A549 (cell line): ENCODE data around the gene HSD17B13. TPM values are rescaled to one million over a fixed set of nuclear protein-coding genes. Genes with fewer than 3 reads are reported as not detected.

ENCODE experiments used
- ATAC-seq, 2 experiments: fragments of 200-7000 bp in 1 of 2; fragments of >200 bp in 1 of 2; cut with Nextera tagmentation in 1 of 2; cut with Tn5 transposase in 1 of 2; 3 replicates each; pipeline versions ENCODE4 v1.8.0 to v1.9.1; 2018 to 2020; ENCODE audit warnings: mild to moderate bottlenecking in 1 of 2, moderate library complexity in 1 of 2
- CTCF ChIA-PET: fragments of 300-600 bp; sonication (Branson Sonifier 250); formaldehyde crosslinking; extraction: SDS; loops from one replicate; lab custom pipeline; 2021; ENCODE audit warnings: antibody characterized with exemption, inconsistent platforms; lab: Yijun Ruan, JAX
- POLR2A ChIA-PET: fragments of 350-600 bp; formaldehyde crosslinking; extraction: SDS; loops from one replicate; lab custom pipeline; 2021; ENCODE audit warnings: antibody characterized with exemption, inconsistent platforms; lab: Yijun Ruan, JAX
- DNase-seq, 2 experiments: peaks; one replicate each; pipeline versions ENCODE4 v3.0.0 to v3.0.0-alpha.2; 2011 to 2016; ENCODE audit warnings: low read depth in 1 of 2, low spot score in 1 of 2
- FAIRE-seq: peaks from 2 replicates; lab custom pipeline; 2011; peaks lifted over from hg19 to GRCh38; lab: Jason Lieb, UNC
- H3K27ac ChIP-seq, 2 experiments: fragments of >200 bp; sonication (Bioruptor Twin); formaldehyde crosslinking; 3 replicates each; pipeline ENCODE4 v1.5.1; 2016 to 2017
- H3K4me1 ChIP-seq: fragments of >200 bp; sonication (Bioruptor Twin); formaldehyde crosslinking; 3 replicates; pipeline ENCODE4 v1.6.1; 2016
- H3K4me2 ChIP-seq: fragments of >200 bp; sonication (Bioruptor Twin); formaldehyde crosslinking; 3 replicates; pipeline ENCODE4 v1.6.1; 2016
- H3K4me3 ChIP-seq: fragments of >200 bp; sonication (Bioruptor Twin); formaldehyde crosslinking; 3 replicates; pipeline ENCODE4 v1.5.1; 2016
- H3K9me3 ChIP-seq: fragments of >200 bp; sonication (Bioruptor Twin); formaldehyde crosslinking; 3 replicates; pipeline ENCODE4 v1.6.1; 2016
- CBX8 ChIP-seq: fragments of 200-600 bp; sonication (generic); IDR thresholded peaks from 2 replicates; pipeline ENCODE4 v1.6.1; 2016
- CHD4 ChIP-seq: fragments of 200-600 bp; sonication (generic); IDR thresholded peaks from 2 replicates; pipeline ENCODE4 v1.6.1; 2016; ENCODE audit warnings: antibody characterized with exemption, mild to moderate bottlenecking, borderline replicate concordance
- EHMT2 ChIP-seq: fragments of 200-600 bp; sonication (generic); IDR thresholded peaks from 2 replicates; pipeline ENCODE4 v1.6.1; 2016; ENCODE audit warnings: antibody characterized with exemption, low read depth, mild to moderate bottlenecking, moderate library complexity
- EP300 ChIP-seq, 2 experiments: fragments of >200 bp; sonication (Bioruptor Twin); formaldehyde crosslinking; IDR thresholded peaks; 2 replicates in 1 of 2; 3 replicates in 1 of 2; pipeline ENCODE4 v1.6.1; 2016 to 2017
- FOSL2 ChIP-seq, 2 experiments: fragments of 450-650 bp in 1 of 2; fragments of >200 bp in 1 of 2; sonication (Bioruptor Twin) in 1 of 2; formaldehyde crosslinking; IDR thresholded peaks; 2 replicates each; pipeline versions ENCODE4 v1.5.0 to v1.6.1; 2016 to 2020; ENCODE audit warnings: mild to moderate bottlenecking in 1 of 2, moderate library complexity in 1 of 2
- HDAC2 ChIP-seq: fragments of 200-600 bp; sonication (generic); IDR thresholded peaks from 2 replicates; pipeline ENCODE4 v1.6.1; 2016
- HEYL ChIP-seq: fragments of 250-450 bp; sonication (Bioruptor Pico); IDR thresholded peaks from 2 replicates; pipeline ENCODE4 v1.8.0; 2021; ENCODE audit warnings: mild to moderate bottlenecking, moderate library complexity
- HOXB13 ChIP-seq: fragments of 250-450 bp; sonication (Bioruptor Pico); IDR thresholded peaks from 2 replicates; pipeline ENCODE4 v1.5.0; 2020; ENCODE audit warnings: low read depth, mild to moderate bottlenecking, moderate library complexity
- HOXB5 ChIP-seq: fragments of 250-450 bp; sonication (Bioruptor Pico); IDR thresholded peaks from 2 replicates; pipeline ENCODE4 v1.5.0; 2020; ENCODE audit warnings: mild to moderate bottlenecking, moderate library complexity
- KDM1A ChIP-seq: fragments of 200-600 bp; sonication (generic); IDR thresholded peaks from 2 replicates; pipeline ENCODE4 v1.6.1; 2016; ENCODE audit warnings: low read depth, mild to moderate bottlenecking
- MAFK ChIP-seq: fragments of 450-650 bp; IDR thresholded peaks from 2 replicates; pipeline ENCODE4 v1.6.1; 2014; ENCODE audit not compliant: partially characterized antibody
- NPAS2 ChIP-seq: fragments of 250-450 bp; sonication (Bioruptor Pico); IDR thresholded peaks from 2 replicates; pipeline ENCODE4 v1.8.0; 2022; ENCODE audit warnings: mild to moderate bottlenecking, moderate library complexity, borderline replicate concordance
- NR3C1 ChIP-seq: fragments of >200 bp; sonication (Bioruptor Twin); formaldehyde crosslinking; IDR thresholded peaks from 3 replicates; pipeline ENCODE4 v1.6.1; 2017
- RFX5 ChIP-seq: fragments of 450-650 bp; IDR thresholded peaks from 2 replicates; pipeline ENCODE4 v1.7.1; 2014; ENCODE audit warnings: antibody characterized with exemption, mild to moderate bottlenecking, moderate library complexity
- RNF2 ChIP-seq: fragments of 200-600 bp; sonication (generic); IDR thresholded peaks from 2 replicates; pipeline ENCODE4 v1.6.1; 2016; ENCODE audit warnings: low read depth, mild to moderate bottlenecking, antibody characterized with exemption, moderate library complexity, borderline replicate concordance
- SMC3 ChIP-seq: fragments of >200 bp; sonication (Bioruptor Twin); formaldehyde crosslinking; IDR thresholded peaks from 3 replicates; pipeline ENCODE4 v1.6.1; 2018; ENCODE audit warnings: inconsistent platforms
- USF2 ChIP-seq: fragments of 450-650 bp; IDR thresholded peaks from 2 replicates; pipeline ENCODE4 v1.6.1; 2014; ENCODE audit warnings: antibody characterized with exemption
- ZFP36 ChIP-seq: fragments of 450-650 bp; IDR thresholded peaks from 2 replicates; pipeline ENCODE4 v1.6.1; 2014; ENCODE audit warnings: borderline replicate concordance; ENCODE audit not compliant: partially characterized antibody
- WGBS: methylation state at CpG from one replicate; pipeline ENCODE4 v1.1.6; 2017; ENCODE audit errors: missing lambda C conversion rate; 5-methylcytosine and 5-hydroxymethylcytosine counted together
- polyA plus RNA-seq, 4 experiments: library from polyadenylated mRNA; depleted of rRNA in 3 of 4; stranded (reverse); fragments of >200 nt; fragmentation: RNase III in 1 of 4; extraction: RNeasy Plus Mini Kit Qiagen cat#74134 plus additional on column Dnase treatment in 1 of 4; gene quantifications; 2 replicates in 3 of 4; 3 replicates in 1 of 4; pipeline ENCODE4 v1.2.3, GENCODE V29; 2011 to 2017
- TF ChIP-seq, protein P1 (sequence below): IDR thresholded peaks from 2 replicates; pipeline ENCODE4 v1.6.1; 2012; ENCODE audit warnings: low read depth, borderline replicate concordance
- TF ChIP-seq, protein P2 (sequence below): fragments of 200-600 bp; sonication (generic); IDR thresholded peaks from 2 replicates; pipeline ENCODE4 v1.6.1; 2016; ENCODE audit warnings: antibody characterized with exemption, mild to moderate bottlenecking, moderate library complexity
- TF ChIP-seq, protein P3 (sequence below): IDR thresholded peaks from 2 replicates; pipeline ENCODE4 v1.6.1; 2012
- TF ChIP-seq, protein P4 (sequence below): fragments of 250-450 bp; sonication (Bioruptor Pico); IDR thresholded peaks from 2 replicates; pipeline ENCODE4 v1.5.0; 2021; ENCODE audit warnings: mild to moderate bottlenecking, moderate library complexity, borderline replicate concordance

The HSD17B13 gene
- polyA plus RNA-seq, 2 of the 4 experiments (the other 2 are of a cell fraction) = 0.08 to 0.30 TPM

DNA sequence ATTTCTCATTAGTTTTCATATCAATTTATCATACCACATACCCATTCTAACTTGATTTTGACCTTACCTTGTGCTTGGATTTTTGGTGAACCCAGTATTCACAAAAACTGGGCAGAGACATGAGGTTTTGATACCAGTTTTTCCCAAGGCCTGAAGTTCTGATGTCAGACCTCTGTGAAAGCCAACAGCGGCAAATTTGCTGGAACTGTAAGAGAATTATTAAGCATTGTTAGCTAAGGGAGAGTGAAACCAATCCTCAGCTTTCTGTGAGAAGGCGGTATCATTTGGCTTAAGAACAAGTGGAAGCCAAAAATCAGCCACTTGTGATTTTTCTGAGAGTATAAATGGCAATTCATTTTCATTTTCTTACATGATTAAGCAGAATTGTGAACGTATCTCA lies 8.9 kb downstream of the HSD17B13 start:
- ChIA-PET POLR2A (no interaction called here), CTCF (no interaction called here)
- Histone ChIP-seq H3K27ac (no peak overlapping the region), H3K4me3 (no peak overlapping the region), H3K4me1 (peaks cover 13% of the 10 kb centered on the region), H3K9me3 (no peaks in the 10 kb centered on the region), H3K4me2 (no peak overlapping the region)
- FAIRE-seq = no peak
- no peak for ATAC-seq
- TF ChIP-seq SMC3 = no peak
- TF ChIP-seq HOXB13 (CRISPR knock-in tag) = no peak
- no peak for TF ChIP-seq RFX5
- TF ChIP-seq CBX8 = no peak
- no peak for TF ChIP-seq CHD4
- TF ChIP-seq FOSL2 (IDR thresholded peaks at IDR 0.05) = no peak
- no peak for TF ChIP-seq FOSL2 (CRISPR knock-in tag; IDR thresholded peaks at IDR 0.05)
- TF ChIP-seq HEYL (CRISPR knock-in tag) = no peak
- no peak for TF ChIP-seq MAFK
- TF ChIP-seq, protein P1, sequence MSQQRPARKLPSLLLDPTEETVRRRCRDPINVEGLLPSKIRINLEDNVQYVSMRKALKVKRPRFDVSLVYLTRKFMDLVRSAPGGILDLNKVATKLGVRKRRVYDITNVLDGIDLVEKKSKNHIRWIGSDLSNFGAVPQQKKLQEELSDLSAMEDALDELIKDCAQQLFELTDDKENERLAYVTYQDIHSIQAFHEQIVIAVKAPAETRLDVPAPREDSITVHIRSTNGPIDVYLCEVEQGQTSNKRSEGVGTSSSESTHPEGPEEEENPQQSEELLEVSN = no peak
- no peak for DNase-seq
- 96% methylated on average over 3 of the region's 3 CpGs for WGBS

DNA sequence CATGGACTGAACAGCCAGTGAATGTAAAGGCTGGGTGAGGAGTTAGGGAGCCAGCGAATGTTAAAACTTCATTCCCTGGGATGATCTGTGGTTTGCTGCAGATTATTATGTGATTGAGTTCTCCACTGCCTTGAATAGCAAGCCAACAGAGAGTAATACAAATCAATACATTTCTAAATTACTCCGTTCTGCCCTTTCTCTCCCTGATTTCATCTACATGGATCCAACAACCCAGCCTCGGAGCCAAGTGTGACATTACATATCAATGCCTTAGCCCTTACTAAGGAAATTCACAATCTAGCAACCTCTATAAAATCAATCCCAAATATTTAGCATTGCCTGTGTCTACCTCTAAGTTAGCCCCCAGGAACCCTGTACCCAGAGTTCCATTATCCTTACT lies 11.0 kb downstream of the HSD17B13 start:
- FAIRE-seq (no peak), ATAC-seq (no peak), DNase-seq (no peak)
- CTCF ChIA-PET = no interaction called here
- TF ChIP-seq MAFK (no peak), ZFP36 (no peak), HDAC2 (no peak), EP300 (IDR thresholded peaks at IDR 0.05) (no peak), NR3C1 (no peak), EHMT2 (no peak), RFX5 (no peak), KDM1A (no peak), HOXB5 (CRISPR knock-in tag) (no peak), USF2 (no peak), CBX8 (no peak), RNF2 (no peak), NPAS2 (CRISPR knock-in tag) (no peak)
- TF ChIP-seq, protein P2, sequence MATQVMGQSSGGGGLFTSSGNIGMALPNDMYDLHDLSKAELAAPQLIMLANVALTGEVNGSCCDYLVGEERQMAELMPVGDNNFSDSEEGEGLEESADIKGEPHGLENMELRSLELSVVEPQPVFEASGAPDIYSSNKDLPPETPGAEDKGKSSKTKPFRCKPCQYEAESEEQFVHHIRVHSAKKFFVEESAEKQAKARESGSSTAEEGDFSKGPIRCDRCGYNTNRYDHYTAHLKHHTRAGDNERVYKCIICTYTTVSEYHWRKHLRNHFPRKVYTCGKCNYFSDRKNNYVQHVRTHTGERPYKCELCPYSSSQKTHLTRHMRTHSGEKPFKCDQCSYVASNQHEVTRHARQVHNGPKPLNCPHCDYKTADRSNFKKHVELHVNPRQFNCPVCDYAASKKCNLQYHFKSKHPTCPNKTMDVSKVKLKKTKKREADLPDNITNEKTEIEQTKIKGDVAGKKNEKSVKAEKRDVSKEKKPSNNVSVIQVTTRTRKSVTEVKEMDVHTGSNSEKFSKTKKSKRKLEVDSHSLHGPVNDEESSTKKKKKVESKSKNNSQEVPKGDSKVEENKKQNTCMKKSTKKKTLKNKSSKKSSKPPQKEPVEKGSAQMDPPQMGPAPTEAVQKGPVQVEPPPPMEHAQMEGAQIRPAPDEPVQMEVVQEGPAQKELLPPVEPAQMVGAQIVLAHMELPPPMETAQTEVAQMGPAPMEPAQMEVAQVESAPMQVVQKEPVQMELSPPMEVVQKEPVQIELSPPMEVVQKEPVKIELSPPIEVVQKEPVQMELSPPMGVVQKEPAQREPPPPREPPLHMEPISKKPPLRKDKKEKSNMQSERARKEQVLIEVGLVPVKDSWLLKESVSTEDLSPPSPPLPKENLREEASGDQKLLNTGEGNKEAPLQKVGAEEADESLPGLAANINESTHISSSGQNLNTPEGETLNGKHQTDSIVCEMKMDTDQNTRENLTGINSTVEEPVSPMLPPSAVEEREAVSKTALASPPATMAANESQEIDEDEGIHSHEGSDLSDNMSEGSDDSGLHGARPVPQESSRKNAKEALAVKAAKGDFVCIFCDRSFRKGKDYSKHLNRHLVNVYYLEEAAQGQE = no peak
- TF ChIP-seq, protein P3, sequence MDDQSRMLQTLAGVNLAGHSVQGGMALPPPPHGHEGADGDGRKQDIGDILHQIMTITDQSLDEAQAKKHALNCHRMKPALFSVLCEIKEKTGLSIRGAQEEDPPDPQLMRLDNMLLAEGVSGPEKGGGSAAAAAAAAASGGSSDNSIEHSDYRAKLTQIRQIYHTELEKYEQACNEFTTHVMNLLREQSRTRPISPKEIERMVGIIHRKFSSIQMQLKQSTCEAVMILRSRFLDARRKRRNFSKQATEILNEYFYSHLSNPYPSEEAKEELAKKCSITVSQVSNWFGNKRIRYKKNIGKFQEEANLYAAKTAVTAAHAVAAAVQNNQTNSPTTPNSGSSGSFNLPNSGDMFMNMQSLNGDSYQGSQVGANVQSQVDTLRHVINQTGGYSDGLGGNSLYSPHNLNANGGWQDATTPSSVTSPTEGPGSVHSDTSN = no peak
- TF ChIP-seq, protein P4, sequence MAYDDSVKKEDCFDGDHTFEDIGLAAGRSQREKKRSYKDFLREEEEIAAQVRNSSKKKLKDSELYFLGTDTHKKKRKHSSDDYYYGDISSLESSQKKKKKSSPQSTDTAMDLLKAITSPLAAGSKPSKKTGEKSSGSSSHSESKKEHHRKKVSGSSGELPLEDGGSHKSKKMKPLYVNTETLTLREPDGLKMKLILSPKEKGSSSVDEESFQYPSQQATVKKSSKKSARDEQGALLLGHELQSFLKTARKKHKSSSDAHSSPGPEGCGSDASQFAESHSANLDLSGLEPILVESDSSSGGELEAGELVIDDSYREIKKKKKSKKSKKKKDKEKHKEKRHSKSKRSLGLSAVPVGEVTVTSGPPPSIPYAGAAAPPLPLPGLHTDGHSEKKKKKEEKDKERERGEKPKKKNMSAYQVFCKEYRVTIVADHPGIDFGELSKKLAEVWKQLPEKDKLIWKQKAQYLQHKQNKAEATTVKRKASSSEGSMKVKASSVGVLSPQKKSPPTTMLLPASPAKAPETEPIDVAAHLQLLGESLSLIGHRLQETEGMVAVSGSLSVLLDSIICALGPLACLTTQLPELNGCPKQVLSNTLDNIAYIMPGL (CRISPR knock-in tag) = no peak
- POLR2A ChIA-PET = no interaction called here
- WGBS = 88% methylated on average over 3 of the region's 3 CpGs
- Histone ChIP-seq H3K27ac (no peak overlapping the region), H3K4me3 (no peak overlapping the region), H3K9me3 (no peaks in the 10 kb centered on the region), H3K4me1 (no peaks in the 10 kb centered on the region), H3K4me2 (no peak overlapping the region)
